GM21717 (cell line): ENCODE measurements around the gene VIPAS39.

Source experiments
- ATAC-seq: cut with Tn5 transposase; IDR thresholded peaks from one replicate; pipeline ENCODE4 v1.9.1; 2021; ENCODE audit warnings: mild to moderate bottlenecking, moderate library complexity; ENCODE audit not compliant: unreplicated experiment

The VIPAS39 gene

GRCh38 chr14:77457522-77458248, at the start of gene VIPAS39, which contains the start of gene AHSA1:
VIPAS39 (minus strand) TSS chr14:77457601; CDS start chr14:77454102, 3,499 bp downstream.
AHSA1 (plus strand) TSS chr14:77458093; CDS start chr14:77458190, 97 bp downstream.
- peak; percentile 90 for ATAC-seq

GRCh38 chr14:77505031-77505430, 47.6 kb upstream of the VIPAS39 start:
- no peak for ATAC-seq

- ATAC-seq = no peak
Measured at GRCh38 chr14:77503138-77503537, 45.7 kb upstream of the VIPAS39 start.

- ATAC-seq = no peak
Measured at GRCh38 chr14:77502109-77502782, 44.8 kb upstream of the VIPAS39 start.

- ATAC-seq = peak; percentile 14
Measured at GRCh38 chr14:77498984-77499527, 41.7 kb upstream of the VIPAS39 start.

- peak; percentile 50 for ATAC-seq
Measured at GRCh38 chr14:77498120-77498979, 40.9 kb upstream of the VIPAS39 start, which contains the start of gene ISM2. ISM2 (minus strand) TSS chr14:77498816; CDS start chr14:77498793, 23 bp downstream.

GRCh38 chr14:77495334-77495733, 37.9 kb upstream of the VIPAS39 start:
- no peak for ATAC-seq

GRCh38 chr14:77491056-77491455, 33.7 kb upstream of the VIPAS39 start:
- no peak for ATAC-seq

GRCh38 chr14:77490347-77490986, 33.1 kb upstream of the VIPAS39 start:
- no peak for ATAC-seq

GRCh38 chr14:77489041-77489440, 31.6 kb upstream of the VIPAS39 start:
- no peak for ATAC-seq

- no peak for ATAC-seq
Measured at GRCh38 chr14:77488558-77488957, 31.2 kb upstream of the VIPAS39 start.

- no peak for ATAC-seq
Measured at GRCh38 chr14:77485901-77486678, 28.7 kb upstream of the VIPAS39 start.

- no peak for ATAC-seq
Measured at GRCh38 chr14:77485256-77485655, 27.9 kb upstream of the VIPAS39 start.

GRCh38 chr14:77482422-77482821, 25.0 kb upstream of the VIPAS39 start:
- no peak for ATAC-seq

- peak; percentile 85 for ATAC-seq
Measured at GRCh38 chr14:77478796-77479195, 21.4 kb upstream of the VIPAS39 start.

GRCh38 chr14:77478029-77478428, 20.6 kb upstream of the VIPAS39 start:
- ATAC-seq = no peak

GRCh38 chr14:77475432-77476115, 18.2 kb upstream of the VIPAS39 start:
- no peak for ATAC-seq

- ATAC-seq = no peak
Measured at GRCh38 chr14:77474479-77475177, 17.2 kb upstream of the VIPAS39 start.
